Measurements from ENCODE around the gene RPL10A.

The RPL10A gene

DNA sequence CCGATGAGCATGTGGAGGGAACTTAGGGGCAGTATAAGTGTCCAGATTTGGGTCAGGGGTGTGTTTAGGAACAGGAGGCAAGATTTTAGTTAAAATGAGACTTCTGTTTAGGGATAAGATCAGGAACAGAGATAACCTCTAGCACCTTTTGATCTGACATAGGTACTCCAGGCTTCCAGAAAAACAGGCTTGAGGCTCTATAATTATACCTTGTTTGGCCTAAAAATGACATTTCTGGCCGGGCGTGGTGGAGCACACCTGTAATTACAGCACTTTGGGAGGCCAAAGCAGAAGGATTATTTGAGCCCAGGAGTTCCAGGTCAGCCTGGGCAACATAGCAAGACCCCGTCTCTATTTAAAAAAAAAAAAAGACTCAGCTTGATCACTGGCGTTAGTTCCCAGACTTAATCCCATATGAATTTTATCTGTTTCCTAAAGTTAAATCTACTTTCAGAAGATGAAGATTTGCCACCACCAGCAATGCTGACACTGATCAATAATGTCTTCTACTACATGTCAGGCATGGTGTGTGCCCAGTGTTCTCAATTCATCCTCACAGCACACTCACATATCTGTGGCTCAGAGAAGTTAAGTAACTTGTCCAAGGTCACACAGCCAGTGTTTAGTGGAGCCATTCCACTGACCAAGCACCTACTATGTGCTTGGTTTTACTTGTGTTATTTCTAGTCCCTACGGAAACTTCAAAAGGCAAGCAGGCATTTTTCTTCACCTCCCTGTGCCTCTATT lies 50.5 kb downstream of the RPL10A start:
- Histone ChIP-seq H3K9me3 (ENCODE audit: insufficient read depth, low read length, severe bottlenecking) (no peaks in the 10 kb centered on the region), H3K36me3 (ENCODE audit: insufficient read depth, low read length) (no peaks in the 10 kb centered on the region), H3K9ac (ENCODE audit: low read depth, low read length) (no peak overlapping the region), H3K4me2 (ENCODE audit: insufficient read depth, low read length) (no peak overlapping the region), H2AFZ (ENCODE audit: low read depth, low read length) (no peak overlapping the region), H3K27me3 (ENCODE audit: insufficient read depth, low read length, poor library complexity) (peaks cover 7% of the 10 kb centered on the region), H3K4me1 (ENCODE audit: insufficient read depth, low read length) (peaks cover 14% of the 10 kb centered on the region), H4K20me1 (ENCODE audit: insufficient read depth, low read length) (no peaks in the 10 kb centered on the region), H3K79me2 (ENCODE audit: insufficient read depth, low read length) (no peaks in the 10 kb centered on the region), H3K27ac (ENCODE audit: low read length) (no peak overlapping the region), H3K4me3 (ENCODE audit: low read depth in 1 of 2, low read length in 2 of 2) (no peak overlapping the region)
- no peak for ATAC-seq (ENCODE audit: insufficient read depth, low read depth)
- TF ChIP-seq, protein P1, sequence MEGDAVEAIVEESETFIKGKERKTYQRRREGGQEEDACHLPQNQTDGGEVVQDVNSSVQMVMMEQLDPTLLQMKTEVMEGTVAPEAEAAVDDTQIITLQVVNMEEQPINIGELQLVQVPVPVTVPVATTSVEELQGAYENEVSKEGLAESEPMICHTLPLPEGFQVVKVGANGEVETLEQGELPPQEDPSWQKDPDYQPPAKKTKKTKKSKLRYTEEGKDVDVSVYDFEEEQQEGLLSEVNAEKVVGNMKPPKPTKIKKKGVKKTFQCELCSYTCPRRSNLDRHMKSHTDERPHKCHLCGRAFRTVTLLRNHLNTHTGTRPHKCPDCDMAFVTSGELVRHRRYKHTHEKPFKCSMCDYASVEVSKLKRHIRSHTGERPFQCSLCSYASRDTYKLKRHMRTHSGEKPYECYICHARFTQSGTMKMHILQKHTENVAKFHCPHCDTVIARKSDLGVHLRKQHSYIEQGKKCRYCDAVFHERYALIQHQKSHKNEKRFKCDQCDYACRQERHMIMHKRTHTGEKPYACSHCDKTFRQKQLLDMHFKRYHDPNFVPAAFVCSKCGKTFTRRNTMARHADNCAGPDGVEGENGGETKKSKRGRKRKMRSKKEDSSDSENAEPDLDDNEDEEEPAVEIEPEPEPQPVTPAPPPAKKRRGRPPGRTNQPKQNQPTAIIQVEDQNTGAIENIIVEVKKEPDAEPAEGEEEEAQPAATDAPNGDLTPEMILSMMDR (IDR thresholded peaks at IDR 0.05; ENCODE audit: borderline replicate concordance, extremely low read depth, low read length, poor library complexity, severe bottlenecking): no peak
- TF ChIP-seq EZH2 (IDR thresholded peaks at IDR 0.05; ENCODE audit: borderline replicate concordance, low read depth, low read length, severe bottlenecking): no peak
- no peak for DNase-seq

DNA sequence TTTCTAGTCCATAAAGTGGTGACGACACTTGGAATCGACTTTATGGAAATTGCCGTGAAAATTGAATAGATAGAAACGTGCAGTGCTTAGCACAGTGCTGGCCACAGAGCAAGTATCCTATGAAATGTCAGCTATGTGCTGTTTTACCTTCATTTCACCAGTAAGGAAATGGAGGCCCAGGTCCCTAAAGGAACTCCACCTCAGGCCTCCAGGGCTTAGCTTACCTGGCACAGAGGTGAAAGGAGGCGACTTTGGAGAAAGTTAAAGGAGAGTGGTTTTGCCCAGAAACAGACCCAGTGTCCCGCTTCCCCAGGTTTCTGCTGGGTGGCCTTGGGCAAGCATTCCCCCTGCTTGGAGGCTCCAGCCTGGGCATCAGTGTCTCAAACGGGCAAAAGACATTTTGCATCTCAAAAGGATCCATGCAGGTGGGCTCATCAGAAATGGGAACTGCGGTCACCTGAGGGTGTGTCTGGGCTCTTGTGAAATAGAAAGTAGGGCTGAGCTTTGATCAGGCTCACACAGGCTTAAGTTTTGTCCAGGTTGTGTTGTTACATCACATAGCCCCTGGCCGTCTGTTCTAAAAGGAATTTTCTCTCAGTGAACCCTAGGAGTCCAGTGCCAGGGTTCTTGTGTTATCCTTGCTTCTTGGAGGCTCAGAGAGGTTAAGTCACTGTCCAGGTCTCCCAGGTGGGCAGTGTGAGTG lies 51.3 kb downstream of the RPL10A start:
- Histone ChIP-seq H3K27ac (ENCODE audit: low read length) (no peak overlapping the region), H3K4me1 (ENCODE audit: insufficient read depth, low read length) (peaks cover 14% of the 10 kb centered on the region), H3K79me2 (ENCODE audit: insufficient read depth, low read length) (no peaks in the 10 kb centered on the region), H4K20me1 (ENCODE audit: insufficient read depth, low read length) (no peaks in the 10 kb centered on the region), H3K27me3 (ENCODE audit: insufficient read depth, low read length, poor library complexity) (peaks cover 7% of the 10 kb centered on the region), H3K36me3 (ENCODE audit: insufficient read depth, low read length) (no peaks in the 10 kb centered on the region), H3K9ac (ENCODE audit: low read depth, low read length) (no peak overlapping the region), H3K4me2 (ENCODE audit: insufficient read depth, low read length) (no peak overlapping the region), H3K4me3 (ENCODE audit: low read depth in 1 of 2, low read length in 2 of 2) (no peak overlapping the region), H3K9me3 (ENCODE audit: insufficient read depth, low read length, severe bottlenecking) (no peaks in the 10 kb centered on the region), H2AFZ (ENCODE audit: low read depth, low read length) (no peak overlapping the region)
- ATAC-seq (ENCODE audit: insufficient read depth, low read depth) (no peak), DNase-seq (no peak)
- TF ChIP-seq, protein P1 (IDR thresholded peaks at IDR 0.05; ENCODE audit: borderline replicate concordance, extremely low read depth, low read length, poor library complexity, severe bottlenecking): no peak
- TF ChIP-seq EZH2 (IDR thresholded peaks at IDR 0.05; ENCODE audit: borderline replicate concordance, low read depth, low read length, severe bottlenecking): no peak
